Esophagus muscularis mucosa (tissue), 4 donors: ENCODE data around the gene MYCBP2.

ENCODE experiments used
- EP300 ChIP-seq: sonication (generic); formaldehyde crosslinking; IDR thresholded peaks from one replicate; pipeline ENCODE4 v1.6.1; 2017; ENCODE audit warnings: antibody characterized with exemption
- POLR2A ChIP-seq: fragments of 450-650 bp; IDR thresholded peaks from one replicate; pipeline ENCODE4 v1.6.1; 2017; ENCODE audit warnings: antibody characterized with exemption, moderate library complexity, mild to moderate bottlenecking, low read depth
- POLR2AphosphoS5 ChIP-seq, 2 donors: sonication (generic); formaldehyde crosslinking; IDR thresholded peaks; one replicate each; pipeline ENCODE4 v1.6.1; 2017; ENCODE audit warnings: antibody characterized with exemption in 2 of 2
- TF ChIP-seq, protein P1 (sequence below), 3 experiments: fragments of 200-600 bp in 2 of 3; fragments of 450-650 bp in 1 of 3; sonication (generic) in 2 of 3; IDR thresholded peaks; one replicate each; pipeline ENCODE4 v1.5.1; 2017 to 2019; ENCODE audit warnings: antibody characterized with exemption in 3 of 3, mild to moderate bottlenecking in 2 of 3, moderate library complexity in 1 of 3

DNA sequence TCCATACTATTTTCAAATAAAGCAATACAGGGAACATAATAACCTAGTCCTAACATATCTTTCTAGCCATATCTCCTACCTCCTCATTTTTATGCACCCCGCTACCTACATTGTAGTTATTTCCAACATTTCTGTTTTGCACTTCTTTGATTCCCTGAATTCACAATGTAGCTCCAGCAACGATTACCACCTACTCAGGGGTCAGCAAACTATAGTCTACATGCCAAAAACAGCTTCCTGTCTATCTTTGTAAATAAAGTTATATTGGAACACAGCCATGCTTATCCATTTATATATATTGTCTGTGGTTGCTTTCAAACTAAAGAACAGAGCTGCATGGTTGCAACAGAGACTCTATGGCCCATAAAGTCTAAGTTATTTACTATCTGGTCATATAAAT, 16.7 kb downstream of the MYCBP2 start:
- TF ChIP-seq, protein P1, sequence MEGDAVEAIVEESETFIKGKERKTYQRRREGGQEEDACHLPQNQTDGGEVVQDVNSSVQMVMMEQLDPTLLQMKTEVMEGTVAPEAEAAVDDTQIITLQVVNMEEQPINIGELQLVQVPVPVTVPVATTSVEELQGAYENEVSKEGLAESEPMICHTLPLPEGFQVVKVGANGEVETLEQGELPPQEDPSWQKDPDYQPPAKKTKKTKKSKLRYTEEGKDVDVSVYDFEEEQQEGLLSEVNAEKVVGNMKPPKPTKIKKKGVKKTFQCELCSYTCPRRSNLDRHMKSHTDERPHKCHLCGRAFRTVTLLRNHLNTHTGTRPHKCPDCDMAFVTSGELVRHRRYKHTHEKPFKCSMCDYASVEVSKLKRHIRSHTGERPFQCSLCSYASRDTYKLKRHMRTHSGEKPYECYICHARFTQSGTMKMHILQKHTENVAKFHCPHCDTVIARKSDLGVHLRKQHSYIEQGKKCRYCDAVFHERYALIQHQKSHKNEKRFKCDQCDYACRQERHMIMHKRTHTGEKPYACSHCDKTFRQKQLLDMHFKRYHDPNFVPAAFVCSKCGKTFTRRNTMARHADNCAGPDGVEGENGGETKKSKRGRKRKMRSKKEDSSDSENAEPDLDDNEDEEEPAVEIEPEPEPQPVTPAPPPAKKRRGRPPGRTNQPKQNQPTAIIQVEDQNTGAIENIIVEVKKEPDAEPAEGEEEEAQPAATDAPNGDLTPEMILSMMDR (IDR thresholded peaks at IDR 0.05), result no peak
- no peak for TF ChIP-seq POLR2AphosphoS5 (IDR thresholded peaks at IDR 0.05)
- no peak for TF ChIP-seq POLR2A
- TF ChIP-seq EP300, result no peak
